Astrocyte (in vitro differentiated cells and primary cell): ENCODE results near the gene PGM2. TPM values are rescaled to one million over a fixed set of nuclear protein-coding genes. Genes with fewer than 3 reads are reported as not detected.

Source experiments
- DNase-seq: peaks from one replicate; pipeline ENCODE4 v3.0.0-alpha.2; 2010; ENCODE audit warnings: low read depth
- FAIRE-seq: peaks from 2 replicates; lab custom pipeline; 2011; peaks lifted over from hg19 to GRCh38; lab: Jason Lieb, UNC
- H2AFZ ChIP-seq: 2 replicates; pipeline ENCODE4 v1.6.0; 2012; ENCODE audit warnings: low read depth, low read length, inconsistent platforms
- H3K27ac ChIP-seq: 2 replicates; pipeline ENCODE4 v1.5.1; 2011; ENCODE audit warnings: low read depth, low read length, inconsistent platforms
- H3K27me3 ChIP-seq: 2 replicates; pipeline ENCODE4 v1.6.0; 2011; ENCODE audit warnings: low read length, inconsistent platforms; ENCODE audit not compliant: insufficient read depth
- H3K36me3 ChIP-seq: 2 replicates; pipeline ENCODE4 v1.5.1; 2011; ENCODE audit warnings: low read length, inconsistent platforms; ENCODE audit not compliant: insufficient read depth
- H3K4me1 ChIP-seq: 2 replicates; pipeline ENCODE4 v1.5.1; 2011; ENCODE audit warnings: low read length, inconsistent platforms; ENCODE audit not compliant: insufficient read depth
- H3K4me2 ChIP-seq: 2 replicates; pipeline ENCODE4 v1.6.0; 2012; ENCODE audit warnings: low read length, inconsistent platforms
- H3K4me3 ChIP-seq: 2 replicates; pipeline ENCODE4 v1.5.1; 2011; ENCODE audit warnings: low read depth, mild to moderate bottlenecking, low read length, inconsistent platforms; ENCODE audit not compliant: insufficient read depth
- H3K79me2 ChIP-seq: 2 replicates; pipeline ENCODE4 v1.6.0; 2012; ENCODE audit warnings: mild to moderate bottlenecking, low read length, inconsistent platforms; ENCODE audit not compliant: insufficient read depth
- H3K9ac ChIP-seq: 2 replicates; pipeline ENCODE4 v1.6.0; 2012; ENCODE audit warnings: mild to moderate bottlenecking, low read length, inconsistent platforms
- H3K9me3 ChIP-seq: 2 replicates; pipeline ENCODE4 v1.5.1; 2012; ENCODE audit warnings: low read depth, mild to moderate bottlenecking, low read length, inconsistent platforms; ENCODE audit not compliant: insufficient read depth
- H4K20me1 ChIP-seq: 2 replicates; pipeline ENCODE4 v1.6.0; 2012; ENCODE audit warnings: low read length, inconsistent platforms; ENCODE audit not compliant: insufficient read depth
- H3K27ac Mint-ChIP-seq: one replicate; pipeline ENCODE4 v1.8.0; 2021; ENCODE audit warnings: mild to moderate bottlenecking, mixed read lengths; ENCODE audit not compliant: unreplicated experiment
- H3K27me3 Mint-ChIP-seq: one replicate; pipeline ENCODE4 v1.8.0; 2021; ENCODE audit warnings: low read depth, mixed read lengths; ENCODE audit not compliant: unreplicated experiment
- H3K36me3 Mint-ChIP-seq: one replicate; pipeline ENCODE4 v1.8.0; 2021; ENCODE audit warnings: low read depth, mixed read lengths; ENCODE audit not compliant: unreplicated experiment
- H3K4me1 Mint-ChIP-seq: one replicate; pipeline ENCODE4 v1.8.0; 2021; ENCODE audit warnings: low read depth, mixed read lengths; ENCODE audit not compliant: unreplicated experiment
- H3K4me3 Mint-ChIP-seq: one replicate; pipeline ENCODE4 v1.8.0; 2021; ENCODE audit warnings: mild to moderate bottlenecking, moderate library complexity, mixed read lengths; ENCODE audit not compliant: unreplicated experiment
- H3K9me3 Mint-ChIP-seq: one replicate; pipeline ENCODE4 v1.8.0; 2021; ENCODE audit warnings: mild to moderate bottlenecking, mixed read lengths; ENCODE audit not compliant: unreplicated experiment
- CTCF ChIP-seq: IDR thresholded peaks from 2 replicates; pipeline ENCODE4 v1.5.1; 2011; ENCODE audit warnings: low read depth, mild to moderate bottlenecking, inconsistent platforms, low read length, moderate library complexity; ENCODE audit not compliant: insufficient read depth
- EZH2 ChIP-seq: IDR thresholded peaks from 2 replicates; pipeline ENCODE4 v1.6.1; 2012; ENCODE audit warnings: mild to moderate bottlenecking, low read length, inconsistent platforms; ENCODE audit not compliant: insufficient read depth
- total RNA-seq: library from RNA; stranded (reverse); gene quantifications from 2 replicates; pipeline ENCODE4 v1.2.1, GENCODE V29; 2021

PGM2 gene
- total RNA-seq, 1 donor from 2014 or later = 24.4 TPM

GRCh38 chr4:37830640-37831039, 4.2 kb downstream of the PGM2 start:
- FAIRE-seq = no peak
- Histone ChIP-seq H3K4me2 (no peak overlapping the region), H3K9ac (no peak overlapping the region), H3K4me1 (peaks cover 7% of the 10 kb centered on the region), H3K27ac (no peak overlapping the region), H4K20me1 (peaks cover 13% of the 10 kb centered on the region), H3K36me3 (peaks cover 18% of the 10 kb centered on the region), H3K27me3 (no peaks in the 10 kb centered on the region), H3K79me2 (peaks cover 15% of the 10 kb centered on the region), H3K4me3 (no peak overlapping the region), H2AFZ (no peak overlapping the region), H3K9me3 (no peaks in the 10 kb centered on the region)
- DNase-seq = no peak
- H3K4me1 Mint-ChIP-seq = peaks cover 5% of the 10 kb centered on the region
- H3K4me3 Mint-ChIP-seq = no peak overlapping the region
- TF ChIP-seq EZH2 (no peak), CTCF (no peak)
- peaks cover 14% of the 10 kb centered on the region for H3K36me3 Mint-ChIP-seq
- H3K9me3 Mint-ChIP-seq = no peaks in the 10 kb centered on the region
- no peak overlapping the region for H3K27ac Mint-ChIP-seq
- no peaks in the 10 kb centered on the region for H3K27me3 Mint-ChIP-seq

- no peaks in the 10 kb centered on the region for H3K9me3 ChIP-seq
- H2AFZ ChIP-seq = no peak overlapping the region
- H3K9me3 Mint-ChIP-seq = no peaks in the 10 kb centered on the region
- DNase-seq (no peak), FAIRE-seq (no peak)
- no peaks in the 10 kb centered on the region for H3K27me3 ChIP-seq
- H3K4me1 Mint-ChIP-seq = peaks cover 6% of the 10 kb centered on the region
- no peak overlapping the region for H3K4me3 Mint-ChIP-seq
- H3K27ac Mint-ChIP-seq = no peak overlapping the region
- H3K4me2 ChIP-seq = no peak overlapping the region
- H4K20me1 ChIP-seq = no peaks in the 10 kb centered on the region
- no peak overlapping the region for H3K4me3 ChIP-seq
- peaks cover 7% of the 10 kb centered on the region for H3K4me1 ChIP-seq
- H3K27me3 Mint-ChIP-seq = no peaks in the 10 kb centered on the region
- peaks cover 16% of the 10 kb centered on the region for H3K36me3 Mint-ChIP-seq
- H3K27ac ChIP-seq = no peak overlapping the region
- H3K79me2 ChIP-seq = no peaks in the 10 kb centered on the region
- no peak overlapping the region for H3K9ac ChIP-seq
- H3K36me3 ChIP-seq = peaks cover 21% of the 10 kb centered on the region
- TF ChIP-seq CTCF (no peak), EZH2 (no peak)
Measured at GRCh38 chr4:37835031-37835430, 8.5 kb downstream of the PGM2 start.

- no peaks in the 10 kb centered on the region for H3K9me3 ChIP-seq
- Mint-ChIP-seq H3K4me3 (no peak overlapping the region), H3K36me3 (peaks cover 10% of the 10 kb centered on the region), H3K4me1 (peaks cover 6% of the 10 kb centered on the region), H3K27ac (no peak overlapping the region), H3K27me3 (no peaks in the 10 kb centered on the region), H3K9me3 (no peaks in the 10 kb centered on the region)
- no peak for TF ChIP-seq CTCF
- no peak for TF ChIP-seq EZH2
- no peak for DNase-seq
- H3K4me2 ChIP-seq = no peak overlapping the region
- no peak for FAIRE-seq
- no peaks in the 10 kb centered on the region for H3K79me2 ChIP-seq
- no peak overlapping the region for H3K9ac ChIP-seq
- H2AFZ ChIP-seq = no peak overlapping the region
- peaks cover 7% of the 10 kb centered on the region for H3K4me1 ChIP-seq
- H3K36me3 ChIP-seq = peaks cover 16% of the 10 kb centered on the region
- H3K27ac ChIP-seq = no peak overlapping the region
- no peaks in the 10 kb centered on the region for H3K27me3 ChIP-seq
- H3K4me3 ChIP-seq = no peak overlapping the region
- no peaks in the 10 kb centered on the region for H4K20me1 ChIP-seq
Measured at GRCh38 chr4:37835806-37836205, 9.3 kb downstream of the PGM2 start.
